VCaP (cell line): Measurements from ENCODE around the gene S100A13.
A peak's percentile ranks its signal among the peaks of the same experiment; 100 is the strongest.

Experiments used
- H3K27ac ChIP-seq: fragments of 450-650 bp; 2 replicates; pipeline ENCODE4 v1.5.1; 2017
- TF ChIP-seq, protein P1 (sequence below): fragments of 450-650 bp; conservative IDR thresholded peaks from 2 replicates; pipeline ENCODE4 v1.5.1; 2017; ENCODE audit warnings: mild to moderate bottlenecking, moderate library complexity

Gene S100A13

DNA sequence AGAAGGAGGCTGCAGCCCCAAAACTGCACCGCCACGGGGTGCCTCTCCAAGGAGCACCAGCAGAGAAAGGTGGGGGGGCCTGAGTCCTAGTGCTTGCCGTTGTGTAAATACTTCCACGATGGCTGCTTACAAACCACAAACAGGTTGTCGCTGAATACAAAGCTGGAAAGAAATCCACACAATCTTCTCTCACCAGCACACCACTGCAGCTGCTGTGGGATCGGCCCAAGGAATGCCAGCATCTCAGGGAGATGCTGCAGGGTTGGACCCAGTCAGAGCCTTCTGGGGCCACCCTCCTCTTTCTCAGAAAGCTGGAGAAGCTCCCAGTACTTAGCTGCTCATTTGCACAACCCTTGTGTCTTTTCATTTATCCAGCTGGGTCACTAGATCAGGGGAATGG lies 8.1 kb downstream of the S100A13 start:
- TF ChIP-seq, protein P1, sequence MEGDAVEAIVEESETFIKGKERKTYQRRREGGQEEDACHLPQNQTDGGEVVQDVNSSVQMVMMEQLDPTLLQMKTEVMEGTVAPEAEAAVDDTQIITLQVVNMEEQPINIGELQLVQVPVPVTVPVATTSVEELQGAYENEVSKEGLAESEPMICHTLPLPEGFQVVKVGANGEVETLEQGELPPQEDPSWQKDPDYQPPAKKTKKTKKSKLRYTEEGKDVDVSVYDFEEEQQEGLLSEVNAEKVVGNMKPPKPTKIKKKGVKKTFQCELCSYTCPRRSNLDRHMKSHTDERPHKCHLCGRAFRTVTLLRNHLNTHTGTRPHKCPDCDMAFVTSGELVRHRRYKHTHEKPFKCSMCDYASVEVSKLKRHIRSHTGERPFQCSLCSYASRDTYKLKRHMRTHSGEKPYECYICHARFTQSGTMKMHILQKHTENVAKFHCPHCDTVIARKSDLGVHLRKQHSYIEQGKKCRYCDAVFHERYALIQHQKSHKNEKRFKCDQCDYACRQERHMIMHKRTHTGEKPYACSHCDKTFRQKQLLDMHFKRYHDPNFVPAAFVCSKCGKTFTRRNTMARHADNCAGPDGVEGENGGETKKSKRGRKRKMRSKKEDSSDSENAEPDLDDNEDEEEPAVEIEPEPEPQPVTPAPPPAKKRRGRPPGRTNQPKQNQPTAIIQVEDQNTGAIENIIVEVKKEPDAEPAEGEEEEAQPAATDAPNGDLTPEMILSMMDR: no peak
- no peak overlapping the region for H3K27ac ChIP-seq

DNA sequence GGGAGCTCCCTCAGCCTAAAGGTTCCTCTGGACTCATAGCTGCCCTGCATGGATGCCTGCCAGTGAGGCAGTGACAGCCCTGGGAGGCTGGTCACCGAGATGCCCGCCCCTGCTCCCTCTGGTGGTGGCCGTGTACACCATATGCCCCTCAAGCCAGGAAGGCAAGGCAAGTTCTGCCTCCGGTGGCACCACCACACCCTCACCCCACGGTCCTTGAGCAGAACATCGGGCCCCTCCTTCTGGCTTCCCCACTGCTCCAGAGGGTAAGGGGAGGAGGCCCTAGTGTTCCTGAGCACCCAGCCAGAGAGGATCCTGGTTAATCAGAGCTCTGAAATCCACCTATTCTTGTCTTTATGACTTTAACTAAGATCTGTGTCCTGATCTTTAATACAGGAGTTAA lies 9.6 kb downstream of the S100A13 start:
- no peak overlapping the region for H3K27ac ChIP-seq

DNA sequence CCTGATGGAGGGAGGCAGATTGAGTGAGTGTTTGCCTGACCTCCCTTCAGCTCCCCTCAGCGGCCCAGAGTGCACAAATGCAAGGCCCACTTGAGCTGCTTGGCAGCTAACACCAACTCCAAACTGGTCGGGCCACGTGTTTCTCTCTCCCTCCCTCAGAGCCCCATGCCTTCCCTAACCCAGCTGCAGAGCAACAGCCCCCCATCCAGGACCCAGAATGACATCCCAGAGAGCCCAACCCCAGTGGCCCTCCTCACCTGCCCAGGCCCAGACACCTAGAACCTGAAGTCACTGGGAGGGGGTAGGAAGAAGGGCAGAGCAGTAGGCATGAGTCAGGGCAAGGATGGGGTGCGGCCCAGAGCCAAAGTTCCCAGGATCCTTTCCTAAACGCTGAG lies 10.4 kb downstream of the S100A13 start:
- TF ChIP-seq, protein P1: no peak
- H3K27ac ChIP-seq: no peak overlapping the region

More for the DNA sequence above, 9.6 kb downstream of the S100A13 start:
- TF ChIP-seq, protein P1: peak; percentile 76

DNA sequence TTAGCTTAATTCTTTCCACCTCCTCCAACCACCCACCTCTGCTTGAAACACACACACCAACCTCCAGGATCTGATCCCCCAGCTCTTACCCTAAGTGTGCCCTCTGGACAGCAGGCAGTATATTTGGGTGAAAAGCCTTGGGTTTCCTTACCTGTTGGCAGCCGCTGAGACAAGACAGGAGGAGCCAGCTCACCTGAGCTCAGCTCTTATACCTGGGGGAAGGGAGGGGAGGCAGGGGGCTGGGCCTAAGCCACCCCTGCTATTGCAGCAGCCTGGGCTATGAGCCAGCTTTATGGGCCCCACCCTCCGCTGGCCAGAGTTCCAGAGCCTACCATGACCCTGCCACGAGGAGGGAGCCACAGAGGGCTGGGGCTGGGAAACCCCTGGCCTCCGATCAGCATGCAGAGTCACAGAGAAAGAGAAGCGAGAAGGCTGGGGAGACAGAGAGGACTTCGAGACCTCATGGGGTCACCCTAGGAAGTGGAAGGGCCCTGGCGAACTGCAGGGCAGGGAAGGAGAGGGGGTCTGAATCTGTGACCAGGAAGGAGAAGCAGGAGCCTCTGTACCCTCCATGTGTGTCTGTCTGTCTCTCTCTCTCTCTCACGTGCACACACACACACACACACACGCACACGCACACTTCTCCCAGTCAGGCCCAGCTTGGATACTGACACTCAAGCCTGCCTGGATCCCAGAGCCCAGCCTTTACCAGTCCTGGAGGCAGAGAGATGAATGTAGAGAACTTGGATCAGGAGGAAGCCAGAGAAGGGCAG lies 11.0 kb downstream of the S100A13 start, which contains the start of gene S100A14:
S100A14 (minus strand) TSS at position 182 of the 773 bp plus-strand sequence. CDS start 467 bp downstream, outside the sequence.
- H3K27ac ChIP-seq: no peak within 1 kb of the TSS
- TF ChIP-seq, protein P1: no peak

DNA sequence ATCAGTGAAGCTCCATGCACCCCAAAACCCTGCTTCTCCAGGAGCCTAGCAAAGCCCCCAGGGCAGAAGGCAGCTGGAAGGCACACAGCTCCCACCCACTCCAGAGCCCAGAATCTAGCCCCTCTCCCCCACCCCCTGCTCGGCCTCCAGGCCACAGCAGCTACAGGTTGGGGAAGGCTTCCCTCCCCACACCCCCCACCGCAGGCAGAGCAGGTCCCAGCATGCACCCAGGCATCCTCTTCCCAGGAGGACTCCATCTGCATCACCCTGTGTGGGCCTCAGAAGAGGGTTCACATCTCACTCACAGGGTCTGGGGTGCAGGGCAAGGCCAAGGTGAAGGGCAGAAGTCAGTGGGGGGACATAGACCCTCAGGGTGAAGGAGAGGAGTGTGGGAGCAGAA lies 11.9 kb downstream of the S100A13 start:
- TF ChIP-seq, protein P1: no peak
- no peak overlapping the region for H3K27ac ChIP-seq

DNA sequence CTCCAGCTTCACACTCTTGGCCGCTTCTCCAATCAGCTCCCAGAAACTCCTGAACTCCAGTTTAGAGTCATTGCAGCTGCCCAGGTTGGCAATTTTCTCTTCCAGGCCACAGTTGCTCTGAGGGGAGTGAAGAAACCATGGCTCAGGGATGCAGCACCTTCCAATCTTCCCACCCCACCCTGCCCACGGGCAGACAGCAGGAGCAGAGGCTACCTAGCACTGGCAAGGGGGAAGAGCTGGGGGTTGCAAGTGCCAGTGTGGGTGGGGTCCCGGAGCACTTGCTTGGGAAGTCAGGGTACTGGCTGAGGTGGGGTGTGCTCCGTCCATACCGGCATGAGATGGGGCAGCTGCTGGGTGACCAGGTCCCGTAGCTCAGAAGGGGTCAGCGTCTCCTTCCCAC lies 12.4 kb downstream of the S100A13 start:
- TF ChIP-seq, protein P1: no peak
- no peak overlapping the region for H3K27ac ChIP-seq

DNA sequence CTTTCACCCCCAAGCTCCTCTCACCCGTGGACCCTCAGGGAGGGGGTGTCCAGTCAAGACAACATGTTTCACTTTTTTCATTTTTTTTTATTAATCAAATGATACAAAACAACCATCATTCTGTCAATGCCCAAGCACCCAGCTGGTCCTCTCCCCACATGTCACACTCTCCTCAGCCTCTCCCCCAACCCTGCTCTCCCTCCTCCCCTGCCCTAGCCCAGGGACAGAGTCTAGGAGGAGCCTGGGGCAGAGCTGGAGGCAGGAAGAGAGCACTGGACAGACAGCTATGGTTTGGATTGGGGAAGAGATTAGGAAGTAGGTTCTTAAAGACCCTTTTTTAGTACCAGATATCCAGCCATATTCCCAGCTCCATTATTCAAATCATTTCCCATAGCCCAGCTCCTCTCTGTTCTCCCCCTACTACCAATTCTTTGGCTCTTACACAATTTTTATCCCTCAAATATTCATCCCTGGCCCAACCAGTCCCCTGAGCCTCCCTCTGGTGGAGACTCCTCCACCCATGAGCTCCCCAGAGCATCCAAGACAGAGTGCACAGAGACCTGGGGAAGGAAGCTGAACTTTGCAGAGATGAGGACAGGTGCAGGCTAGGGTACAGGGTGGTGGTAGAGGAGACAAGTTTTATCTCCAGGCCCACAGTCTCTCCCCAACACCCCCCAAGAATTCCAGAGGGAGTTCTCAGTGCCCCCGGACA lies 13.0 kb downstream of the S100A13 start:
- TF ChIP-seq, protein P1: no peak

More for the DNA sequence above, 13.0 kb downstream of the S100A13 start:
- no peak overlapping the region for H3K27ac ChIP-seq
